Activated CD8-positive, alpha-beta memory T cell treated with anti-CD3 and anti-CD28 coated beads for 4 hours (primary cell): ENCODE results near the gene UNC13D.
"Not testable (repeated sequence)": the region's sequence is repeated elsewhere in the genome, so short reads cannot be mapped to it uniquely, and the experiment has no call there.

Source experiments
- DNase-seq, 2 donors: peaks; one replicate each; pipeline ENCODE4 v3.0.0-alpha.2; 2020; ENCODE audit warnings: low read depth in 2 of 2

Gene UNC13D

DNA sequence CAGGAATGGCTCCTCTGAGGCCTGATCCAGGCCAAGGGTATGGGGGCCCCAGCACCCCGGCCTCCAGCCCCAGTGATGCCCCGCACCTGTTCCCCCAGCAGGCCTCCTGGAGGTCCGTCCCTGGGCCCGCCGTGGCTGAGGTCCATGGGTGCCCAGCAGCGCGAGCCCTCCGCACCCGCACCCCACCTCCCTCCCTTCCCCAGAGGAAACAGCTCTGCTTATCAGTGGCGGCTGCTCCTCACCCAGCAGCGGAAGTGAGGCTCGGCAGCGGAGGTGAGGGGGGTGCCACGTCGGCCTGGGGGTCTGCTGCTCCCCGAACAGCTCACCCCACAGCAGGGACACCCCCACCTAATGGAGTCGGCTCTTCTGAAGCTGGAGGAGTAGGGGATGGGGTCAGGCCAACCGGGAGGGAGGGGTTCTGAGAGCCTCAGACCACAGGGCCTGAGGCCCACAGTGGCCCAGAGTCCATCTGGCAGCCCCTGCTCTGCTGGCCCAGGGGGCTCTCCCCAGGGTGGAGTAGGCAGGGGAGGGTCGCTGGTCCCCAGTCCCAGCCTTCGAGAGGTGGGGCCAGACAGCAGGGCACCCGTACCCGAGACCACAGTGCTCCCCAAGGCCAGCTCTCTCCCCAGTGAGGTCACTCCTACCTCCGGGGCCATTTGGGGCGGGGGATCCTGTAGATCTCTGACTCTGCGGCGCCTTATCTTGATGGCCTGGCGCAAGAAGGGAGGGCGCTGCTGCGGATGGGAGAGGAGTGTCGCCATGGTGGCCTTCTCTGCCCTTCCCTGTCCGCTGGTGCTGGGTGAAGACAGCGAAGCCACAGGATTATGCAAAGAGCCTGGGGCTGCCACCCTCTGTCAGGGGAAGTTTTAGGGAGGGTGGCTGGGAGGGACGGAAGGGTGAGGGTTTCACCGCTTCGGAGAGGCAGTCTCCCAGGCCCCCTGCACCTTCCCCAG lies at the start of gene UNC13D:
Gene UNC13D, minus strand, starts transcription at position 828 of the 953 bp plus-strand sequence. Its CDS starts 67 bp downstream, at position 761.
- peak in 1 of 2 donors; percentile 40 for DNase-seq

DNA sequence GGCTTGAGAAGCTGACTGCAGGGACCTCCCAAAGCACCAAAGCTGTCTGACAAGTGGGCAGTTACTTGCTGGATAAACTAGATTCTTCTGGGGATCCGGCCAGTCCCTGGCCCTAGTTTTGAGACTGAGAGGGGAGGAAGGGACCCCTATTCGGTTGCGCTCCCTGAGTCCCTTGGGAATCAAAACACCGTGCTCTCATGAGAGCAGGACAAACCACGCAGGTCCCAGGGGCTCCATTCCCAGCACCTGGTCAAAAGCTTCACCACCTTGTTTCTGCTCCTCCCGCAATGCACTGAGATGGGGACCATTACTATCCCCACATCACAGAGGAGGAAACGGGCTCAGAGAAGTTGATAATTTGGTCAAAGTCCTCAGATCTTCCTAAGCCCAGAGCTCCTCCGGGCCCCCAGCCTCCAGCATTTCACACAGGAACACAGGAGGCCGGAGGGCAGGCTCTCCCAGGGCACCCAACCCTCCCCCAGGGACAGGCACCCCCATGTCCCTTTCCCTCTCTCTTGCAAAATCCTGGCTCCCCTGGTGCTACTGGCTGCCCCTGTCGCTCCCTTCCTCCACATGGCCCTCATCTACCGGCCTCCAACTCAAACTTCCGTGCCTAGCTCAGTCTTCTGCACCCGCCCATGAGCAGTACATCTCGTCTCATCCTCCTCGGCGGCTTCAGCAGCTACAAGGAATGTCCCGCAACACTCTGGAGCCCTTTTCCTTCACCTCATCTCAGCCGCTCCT lies 49.3 kb upstream of the UNC13D start:
- DNase-seq = no peak

DNA sequence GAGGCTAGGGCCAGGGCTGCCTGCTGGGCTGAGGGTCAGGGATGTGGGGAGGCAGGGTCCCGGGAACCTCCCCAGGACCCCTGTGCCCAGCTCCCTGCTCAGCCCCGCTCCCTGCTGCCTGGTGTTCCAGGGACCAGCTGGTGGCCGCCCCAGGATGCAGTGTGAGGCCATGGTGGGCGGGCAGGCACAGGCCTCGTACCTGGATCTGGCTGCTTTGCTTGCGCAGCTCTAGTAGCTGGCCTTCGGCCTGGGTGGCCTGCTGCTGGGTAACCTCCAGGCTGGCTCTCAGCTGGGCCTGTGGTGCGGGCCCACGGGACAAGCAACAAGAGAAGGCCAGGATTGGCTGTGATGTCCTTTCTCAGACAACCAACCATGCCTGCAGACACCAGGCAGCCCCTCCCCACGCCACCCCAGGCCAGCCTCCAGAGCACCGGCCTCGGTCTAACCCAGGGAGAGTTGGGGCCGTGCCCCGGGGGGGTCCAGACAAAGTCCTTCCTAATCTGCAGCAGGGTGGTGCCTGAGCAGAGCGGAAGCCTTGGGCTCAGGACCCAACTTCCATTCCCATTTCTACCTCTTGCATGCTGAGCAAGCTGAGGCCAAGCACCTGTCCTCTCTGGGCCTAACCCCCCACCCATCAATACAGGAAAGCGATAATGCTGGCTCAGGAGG lies 48.5 kb upstream of the UNC13D start:
- DNase-seq = no peak

DNA sequence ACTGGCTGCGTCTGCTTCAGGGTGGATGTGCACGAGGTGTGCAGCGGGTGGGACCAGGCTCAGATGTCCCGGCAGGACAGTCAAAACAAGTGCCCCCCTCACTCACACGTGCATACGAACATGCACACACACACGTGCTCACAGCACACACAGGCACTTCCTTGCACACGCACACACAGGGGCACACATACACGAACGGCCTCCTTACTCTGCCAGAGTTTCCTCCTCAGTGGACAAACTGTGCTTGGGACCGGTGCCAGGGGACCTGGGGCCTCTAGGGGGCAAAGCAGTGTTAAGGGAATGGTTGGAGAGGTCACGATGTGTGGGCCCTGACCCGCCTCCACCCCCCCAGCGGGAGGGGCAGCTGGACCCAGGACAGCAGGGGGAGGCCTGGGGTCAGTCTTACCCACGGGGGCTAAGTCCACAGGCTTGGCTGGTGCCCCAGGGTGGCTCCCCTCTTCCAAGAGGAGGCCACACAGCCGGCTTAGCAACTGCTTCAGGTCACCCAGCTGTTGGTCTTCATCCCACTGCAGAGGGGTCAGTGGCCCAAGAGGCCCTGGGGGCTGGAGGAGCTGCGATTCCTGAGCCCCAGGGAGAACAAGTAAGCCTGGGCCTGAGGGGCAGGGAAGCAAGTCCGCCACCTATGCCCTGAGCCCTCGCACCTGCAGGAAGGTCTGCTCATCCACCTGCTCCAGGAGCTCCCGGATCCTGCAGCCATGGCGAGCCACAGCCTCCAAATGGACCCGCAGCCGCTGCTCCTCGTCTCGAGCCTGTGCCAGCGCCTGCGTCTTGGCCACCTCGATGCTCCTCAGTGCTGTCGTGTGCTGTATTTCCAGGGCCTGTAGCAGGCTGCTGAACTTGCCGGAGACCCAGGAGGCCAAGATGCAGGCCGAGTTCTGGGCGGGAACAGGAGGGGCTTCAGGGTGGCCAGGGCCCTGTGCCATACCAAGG lies 47.7 kb upstream of the UNC13D start:
- no peak for DNase-seq

DNA sequence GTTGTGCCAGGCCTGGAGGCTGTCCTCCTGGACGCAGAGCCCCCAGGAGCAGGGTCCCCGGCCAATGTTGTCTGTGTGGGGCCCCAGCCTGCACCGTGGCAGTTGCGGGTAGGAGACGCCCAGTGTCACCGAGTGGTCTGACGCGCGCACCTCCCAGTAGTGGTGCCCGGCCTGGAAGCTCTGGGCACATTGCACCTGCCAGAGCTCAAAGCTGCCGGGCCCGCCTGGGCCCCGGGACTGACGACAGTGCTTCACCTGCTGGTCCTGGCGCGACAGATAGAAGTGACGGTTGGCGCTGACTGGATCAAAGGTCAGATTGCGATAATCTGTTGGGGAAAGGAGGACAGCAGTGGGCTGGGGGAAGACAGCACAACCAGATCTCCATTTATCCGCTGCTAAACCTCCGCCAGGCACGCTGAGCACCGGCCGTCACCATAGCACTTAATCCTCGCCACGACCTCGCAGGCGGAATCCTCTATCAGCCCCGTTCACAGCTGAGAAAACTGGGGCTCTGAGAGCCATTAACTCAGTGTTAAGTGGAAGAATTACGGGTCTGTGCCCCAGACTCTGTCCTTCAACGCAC lies 46.9 kb upstream of the UNC13D start:
- DNase-seq = no peak

DNA sequence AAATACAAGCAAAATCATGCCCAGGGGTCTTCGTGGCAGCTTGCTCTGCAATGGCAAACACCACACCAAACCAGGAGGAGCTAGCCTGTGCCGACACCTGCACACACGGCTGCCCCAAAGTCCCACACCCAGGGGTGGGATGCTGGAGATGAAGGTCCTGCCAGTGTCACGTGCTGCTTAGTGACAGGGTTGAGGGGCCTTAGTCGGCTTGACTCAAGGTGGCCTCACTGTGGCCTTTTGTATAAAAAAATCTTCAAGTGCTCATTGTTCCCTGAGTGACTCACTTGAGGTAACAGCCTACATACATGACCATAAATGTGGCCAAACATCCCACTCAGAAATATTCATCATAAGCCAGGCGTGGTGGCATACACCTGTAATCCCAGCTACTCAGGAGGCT lies 45.2 kb upstream of the UNC13D start:
- DNase-seq = no peak

DNA sequence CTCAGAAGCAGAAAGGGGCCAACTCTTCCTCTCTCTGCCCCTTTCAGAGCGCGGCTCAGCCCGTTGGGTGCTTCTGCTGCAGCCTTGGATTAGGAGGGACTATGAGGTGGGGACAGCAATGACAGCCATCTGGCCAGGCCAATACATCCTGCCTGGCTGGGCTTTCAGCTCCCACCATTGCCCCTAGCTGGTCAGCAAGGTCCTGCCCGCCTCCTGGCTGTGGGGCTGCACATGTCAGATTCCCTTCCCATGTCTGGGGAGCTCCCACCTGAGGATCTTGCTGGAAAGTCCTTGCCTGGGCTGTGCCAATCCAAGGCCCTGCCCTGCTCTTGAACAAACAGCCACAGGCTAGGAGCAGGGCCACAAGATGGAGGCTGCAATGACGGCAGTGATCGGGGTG lies 44.3 kb upstream of the UNC13D start:
- no peak for DNase-seq

DNA sequence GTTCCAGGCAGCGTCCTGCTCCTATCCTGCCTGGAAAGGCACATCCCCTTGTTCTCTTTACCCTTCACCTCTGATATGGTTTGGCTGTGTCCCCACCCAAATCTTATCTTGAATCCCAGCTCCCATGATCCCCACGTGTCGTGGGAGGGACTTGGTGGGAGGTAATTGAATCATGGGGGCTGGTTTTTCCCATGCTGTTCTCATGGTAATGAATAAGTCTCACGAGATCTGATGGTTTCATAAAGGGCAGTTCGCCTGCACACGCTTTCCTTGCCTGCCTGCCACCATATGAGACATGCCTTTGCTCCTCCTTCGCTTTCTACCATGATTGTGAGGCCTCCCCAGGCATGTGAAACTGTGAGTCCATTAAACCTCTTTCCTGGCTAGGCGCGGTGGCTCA lies 41.7 kb upstream of the UNC13D start:
- DNase-seq = not testable (repeated sequence)

DNA sequence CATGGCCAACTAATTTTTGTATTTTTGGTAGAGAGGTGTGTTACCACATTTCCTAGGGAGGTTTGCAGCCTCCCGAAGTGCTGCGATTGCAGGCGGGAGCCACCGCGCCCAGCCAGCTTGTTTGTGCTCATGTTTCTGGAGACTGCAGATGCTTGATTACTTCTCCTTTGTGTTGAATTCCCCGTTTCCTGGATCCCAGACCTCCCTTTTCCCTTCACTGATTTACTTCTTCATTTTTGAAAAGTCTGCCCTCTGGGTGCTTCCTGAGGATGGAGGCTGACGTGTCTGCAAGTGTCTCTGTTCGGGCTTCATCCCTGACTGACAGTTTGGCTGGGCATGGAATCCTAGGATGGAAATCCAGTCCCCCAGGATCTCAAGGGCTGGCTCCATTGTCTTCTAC lies 41.2 kb upstream of the UNC13D start:
- DNase-seq = no peak

DNA sequence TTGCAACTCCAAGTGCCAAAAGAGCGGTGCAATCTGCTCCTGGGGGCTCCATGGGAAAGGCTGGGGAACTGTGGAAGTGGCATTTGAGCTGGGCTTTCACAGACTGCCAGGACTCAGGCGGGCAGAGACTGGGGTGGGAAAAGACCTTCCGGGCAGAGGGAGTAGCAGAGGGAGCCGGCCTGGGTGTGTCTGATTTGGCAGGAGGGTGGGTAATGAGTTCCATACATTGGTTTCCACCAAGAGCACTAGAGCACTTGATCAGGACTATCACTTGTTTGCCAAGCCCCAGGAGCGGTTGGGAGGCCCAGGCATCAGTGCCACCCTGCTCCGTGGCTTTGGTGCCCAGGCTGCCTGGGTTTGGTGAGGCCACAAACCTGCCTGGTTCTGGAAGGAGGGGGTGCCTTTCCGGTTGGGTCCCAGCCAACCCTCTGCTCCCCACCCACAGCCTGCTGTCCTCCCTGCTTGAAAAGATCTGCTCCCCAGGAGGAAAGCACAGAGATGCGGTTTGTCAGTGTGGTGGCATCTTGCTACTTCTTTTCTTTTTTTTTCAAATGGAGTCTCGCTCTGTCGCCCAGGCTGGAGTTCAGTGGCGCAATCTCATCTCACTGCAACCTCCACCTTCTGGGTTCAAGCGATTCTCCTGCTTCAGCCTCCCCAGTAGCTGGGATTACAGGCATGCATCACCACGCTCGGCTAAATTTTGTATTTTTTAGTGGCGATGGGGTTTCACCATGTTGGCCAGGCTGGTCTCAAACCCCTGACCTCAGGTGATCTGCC lies 37.7 kb upstream of the UNC13D start:
- no peak for DNase-seq

DNA sequence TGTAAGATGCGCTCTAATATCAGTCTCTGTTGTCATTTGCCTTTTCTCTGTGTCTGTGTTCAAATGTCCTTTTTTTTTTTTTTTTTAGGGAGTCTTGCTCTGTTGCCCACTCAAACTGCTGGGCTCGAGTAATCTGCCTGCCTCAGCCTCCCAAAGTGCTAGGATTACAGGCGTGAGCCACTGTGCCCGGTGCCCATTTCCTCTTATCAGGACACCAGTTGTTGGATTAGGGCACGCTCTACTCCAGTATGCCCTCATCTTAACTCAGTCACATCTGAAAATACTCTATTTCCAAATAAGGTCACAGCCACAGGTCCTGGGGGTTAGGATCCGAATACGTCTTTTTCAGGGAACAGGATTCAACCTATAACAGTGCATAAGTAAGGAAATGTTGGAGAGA lies 36.1 kb upstream of the UNC13D start:
- DNase-seq = no peak

DNA sequence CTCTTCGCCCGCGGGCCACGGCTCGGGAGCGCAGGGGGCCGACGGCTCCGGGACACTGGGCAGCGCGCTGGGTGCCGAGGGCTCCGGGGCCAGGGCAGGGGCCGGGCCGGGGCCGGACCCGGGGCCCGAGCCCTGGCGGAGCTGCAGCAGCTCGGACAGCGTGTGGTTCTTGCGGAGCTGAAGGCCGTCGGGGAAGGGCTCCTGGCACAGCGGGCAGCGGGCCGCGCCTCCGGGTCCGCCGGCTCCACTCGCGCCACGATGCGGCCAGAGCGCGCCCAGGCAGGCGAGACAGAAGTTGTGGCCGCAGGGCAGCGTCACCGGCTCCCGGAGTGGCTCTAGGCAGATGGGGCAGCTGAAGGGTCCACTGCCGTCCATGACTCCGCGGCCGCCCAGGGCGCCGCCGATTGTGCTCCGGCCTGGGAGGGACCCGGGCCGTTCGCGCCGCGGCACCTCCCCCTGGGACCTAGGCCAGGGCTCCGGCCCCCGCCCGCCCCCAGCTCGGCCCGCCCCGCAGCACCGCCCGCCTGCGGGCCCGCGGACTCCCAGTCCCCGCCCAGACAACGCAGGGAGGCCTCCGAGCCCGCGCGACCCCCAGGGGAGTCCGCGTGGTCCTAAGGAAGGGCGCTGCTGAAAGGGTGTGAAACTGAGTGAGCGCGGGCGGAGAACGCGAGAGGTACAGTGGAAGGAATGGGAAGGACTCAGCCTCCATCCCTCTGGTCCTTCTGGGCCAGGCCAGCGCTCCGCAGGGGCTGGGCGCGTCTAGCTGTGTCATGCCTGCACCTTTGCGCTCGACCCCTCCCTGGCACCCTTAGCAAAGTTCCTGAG lies 34.2 kb upstream of the UNC13D start, which contains the start of gene TRIM47:
Gene TRIM47, minus strand, starts transcription at position 408 of the 825 bp plus-strand sequence. Its CDS starts 33 bp downstream, at position 375.
- DNase-seq = no peak

DNA sequence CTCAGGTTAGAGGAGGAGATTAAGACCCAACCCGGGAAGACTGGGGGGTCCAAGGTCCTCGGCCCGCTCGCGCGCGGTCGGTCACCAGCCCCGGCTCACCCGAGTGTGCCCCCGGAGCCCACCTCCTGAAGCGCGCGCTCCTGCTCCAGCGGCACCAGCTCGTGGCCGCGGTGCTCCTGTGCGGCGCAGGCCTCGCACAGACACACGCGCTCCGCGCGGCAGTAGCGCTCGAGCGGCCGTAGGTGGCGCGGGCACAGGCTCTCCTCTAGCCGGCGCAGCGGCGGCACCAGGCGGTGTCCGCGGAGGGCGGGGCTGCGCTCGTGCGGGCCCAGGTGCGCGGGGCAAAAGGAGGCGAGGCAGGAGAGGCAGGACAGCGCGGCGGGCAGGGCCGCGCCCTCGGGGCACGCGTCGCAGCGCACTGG lies 33.6 kb upstream of the UNC13D start:
- DNase-seq = peak in 1 of 2 donors; percentile 45

DNA sequence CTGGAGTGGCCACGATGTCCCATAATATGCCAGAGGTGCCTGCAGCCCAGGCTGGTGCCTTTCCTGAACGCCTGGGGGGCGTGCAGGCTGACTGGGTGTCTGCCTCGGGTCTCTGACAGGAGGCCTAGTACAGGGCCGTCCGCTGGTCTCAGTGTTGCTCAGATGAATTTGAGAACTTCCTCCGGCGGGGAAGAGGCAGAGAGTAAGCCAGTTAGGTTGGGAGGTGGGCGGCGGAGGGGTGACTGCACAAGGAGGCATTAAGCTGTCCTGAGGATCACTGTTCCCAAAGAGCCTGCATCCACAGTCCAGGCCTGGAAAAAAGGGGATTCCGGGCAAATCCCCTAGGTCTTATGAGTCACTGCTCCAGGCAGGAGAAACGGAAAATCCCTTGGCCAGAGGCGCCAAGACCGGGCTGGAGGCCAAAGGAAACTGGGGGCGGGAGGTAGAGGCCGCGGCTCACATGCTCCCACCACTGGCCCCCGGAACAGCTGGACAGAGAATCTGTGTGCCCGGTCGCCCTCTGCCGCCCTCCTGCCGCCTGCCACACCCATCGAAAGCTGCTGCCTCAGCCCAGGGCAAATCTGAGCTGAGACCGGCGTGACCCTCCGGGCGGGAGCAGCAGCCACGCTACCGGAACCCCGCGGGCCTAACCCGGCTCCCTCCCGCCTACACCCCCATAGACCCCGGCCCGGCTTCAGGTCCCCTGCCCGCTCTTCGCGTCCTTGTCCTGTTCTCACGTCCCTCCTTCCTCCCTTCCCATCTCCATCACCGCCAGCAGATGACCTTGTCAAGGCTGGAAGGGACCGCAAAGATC lies 32.9 kb upstream of the UNC13D start:
- DNase-seq = no peak

DNA sequence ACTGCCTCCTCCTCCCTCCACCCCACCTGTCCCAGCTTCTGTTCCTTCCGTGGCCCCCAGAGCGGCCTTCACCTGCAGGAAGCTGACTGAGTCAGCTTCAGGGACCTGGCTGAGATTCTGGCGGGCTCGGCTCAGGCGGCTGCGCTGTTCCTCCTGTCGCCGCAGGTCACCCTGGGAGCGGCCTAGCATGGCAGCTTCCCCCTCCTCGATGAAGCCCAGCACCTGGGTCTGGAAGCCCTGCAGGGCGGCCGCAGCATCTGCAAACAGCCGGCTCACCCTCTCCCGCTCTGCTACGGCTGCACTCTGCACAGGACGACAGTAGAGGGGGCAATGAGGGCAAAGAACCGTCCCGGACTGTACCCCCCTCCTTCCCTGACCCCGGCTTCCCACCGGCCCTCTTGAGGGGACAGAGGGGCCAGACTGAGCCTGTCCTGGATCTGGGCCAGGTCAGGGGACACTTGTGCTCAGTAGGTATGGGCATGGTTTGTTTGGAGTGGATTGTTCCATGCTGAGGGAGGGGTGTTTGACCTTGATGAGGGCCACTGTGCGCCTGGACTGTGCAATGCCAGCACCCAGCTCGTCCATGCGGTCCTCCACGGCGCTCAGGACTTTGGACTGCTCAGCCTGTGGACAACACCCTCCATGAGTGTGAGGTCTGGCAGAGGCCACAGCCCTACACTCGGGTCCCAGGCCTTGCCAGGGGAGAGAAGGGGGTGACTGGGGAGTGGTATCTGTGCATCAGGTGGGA lies 32.2 kb upstream of the UNC13D start:
- DNase-seq = peak; percentile 33 to 60

DNA sequence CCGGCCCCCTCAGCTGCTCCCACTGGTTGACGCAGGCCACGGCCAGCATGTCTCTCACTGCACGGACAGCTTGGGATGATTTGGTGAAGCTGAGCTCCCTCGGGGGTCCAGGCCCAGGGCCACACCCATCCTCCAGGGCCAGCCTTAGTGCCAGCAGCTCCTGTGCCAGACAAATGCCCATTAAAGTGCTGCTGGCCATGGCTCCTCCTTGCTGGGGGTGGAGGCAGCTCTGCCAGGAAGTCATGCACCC lies 31.7 kb upstream of the UNC13D start:
- no peak for DNase-seq

DNA sequence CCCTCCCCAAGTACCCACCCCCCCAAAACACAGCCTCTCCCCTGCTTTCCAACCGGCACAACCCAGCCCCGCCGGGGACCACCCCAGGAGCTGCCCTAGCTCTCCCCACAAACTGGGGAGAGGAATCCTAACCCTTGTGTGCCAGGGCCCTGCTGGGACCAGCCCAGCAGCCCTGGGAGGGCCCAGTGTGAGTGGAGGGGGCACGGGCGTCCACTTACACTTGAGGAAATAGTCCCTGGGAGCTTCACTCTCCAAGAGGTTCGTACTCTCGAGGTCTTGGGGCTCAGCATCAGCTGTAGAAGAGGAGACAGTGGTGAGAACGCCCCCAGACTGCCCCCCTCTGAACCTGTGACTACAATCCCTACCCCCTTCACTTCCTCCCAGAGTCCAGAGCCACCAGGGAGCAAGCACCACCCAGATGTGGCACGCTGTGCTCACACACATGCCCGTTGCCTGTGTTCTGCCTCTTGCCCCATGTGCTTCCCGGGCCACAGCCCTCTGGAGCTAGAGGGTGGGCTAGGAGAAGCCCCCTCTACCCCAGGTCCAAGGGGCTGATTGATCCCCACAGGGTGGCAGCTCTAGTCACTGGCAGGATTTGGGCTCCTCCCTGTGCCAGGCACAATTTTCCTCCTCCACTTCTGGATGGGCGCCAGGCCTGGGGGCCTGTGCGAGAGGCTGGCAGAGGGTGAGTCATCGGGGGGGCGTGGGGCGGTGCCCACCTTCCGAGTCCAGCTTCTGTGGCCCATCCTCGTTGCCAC lies 31.2 kb upstream of the UNC13D start:
- DNase-seq = no peak
